CD4-positive, alpha-beta T cell treated with Interleukin-15 for 4 hours (primary cell): ENCODE measurements around the gene DENND6B.
A peak's percentile ranks its signal among the peaks of the same experiment; 100 is the strongest.

Experiments used
- DNase-seq: peaks from one replicate; pipeline ENCODE4 v3.0.0-alpha.2; 2020; ENCODE audit warnings: low spot score

The DENND6B gene

DNA sequence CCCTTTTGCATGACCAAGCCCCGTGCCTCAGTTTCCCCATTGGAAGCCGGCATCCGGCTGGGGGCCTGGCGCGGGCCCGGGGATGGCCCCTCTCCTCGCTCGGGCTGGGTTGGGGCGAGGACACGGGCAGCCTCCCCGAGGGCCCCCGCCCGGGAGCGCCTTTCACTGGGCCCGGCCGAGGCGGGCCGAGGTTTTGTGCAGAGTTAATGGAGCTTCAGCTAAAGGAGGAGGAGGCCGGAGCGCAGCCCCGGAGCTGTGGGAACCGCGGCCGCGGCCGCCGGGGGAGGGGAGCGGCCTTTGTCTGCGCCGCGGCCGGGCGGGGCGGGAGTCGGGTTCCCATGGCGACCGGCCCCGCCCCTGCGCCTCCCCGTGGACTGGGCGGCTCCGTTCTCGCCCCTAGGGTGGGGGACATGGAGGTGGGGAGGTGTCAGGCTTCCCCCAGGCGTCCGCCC, 55.3 kb downstream of the DENND6B start:
- peak; percentile 55 for DNase-seq

DNA sequence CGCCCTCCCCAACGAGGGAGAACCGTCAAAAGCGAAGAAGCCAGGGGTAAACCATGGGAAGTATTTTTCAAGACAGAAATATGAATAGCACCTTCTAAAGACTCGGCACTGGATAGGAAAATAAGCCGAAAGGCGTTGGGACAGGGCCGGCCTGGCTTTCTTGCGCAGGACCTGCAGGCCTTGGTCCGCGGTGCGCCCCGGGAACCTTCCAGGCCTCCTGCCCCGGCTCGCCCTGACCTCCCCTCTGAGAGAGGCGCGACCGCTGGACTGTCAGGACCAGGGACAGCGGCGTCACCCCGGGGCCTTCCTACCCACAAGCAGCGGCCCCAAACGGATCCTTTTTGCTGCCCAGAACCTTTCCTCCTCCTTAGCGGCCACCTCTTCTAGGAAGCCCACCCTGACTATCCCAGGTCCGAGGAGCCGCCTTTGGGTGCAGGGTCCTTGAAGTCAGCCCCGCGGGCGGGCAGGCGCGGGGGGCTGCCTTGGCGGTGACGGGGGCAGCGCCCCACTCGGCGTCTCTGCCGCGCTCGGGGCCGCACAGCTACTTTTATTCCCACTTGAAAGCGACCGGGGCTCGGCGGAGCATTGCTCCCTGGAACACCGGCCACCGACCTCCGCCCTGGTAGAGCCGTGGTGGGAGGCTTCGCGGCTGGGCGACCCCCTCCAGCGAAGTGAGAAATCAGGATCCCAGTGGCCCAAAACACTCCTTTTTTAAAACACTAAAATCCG, 56.0 kb downstream of the DENND6B start:
- peak; percentile 61 for DNase-seq

DNA sequence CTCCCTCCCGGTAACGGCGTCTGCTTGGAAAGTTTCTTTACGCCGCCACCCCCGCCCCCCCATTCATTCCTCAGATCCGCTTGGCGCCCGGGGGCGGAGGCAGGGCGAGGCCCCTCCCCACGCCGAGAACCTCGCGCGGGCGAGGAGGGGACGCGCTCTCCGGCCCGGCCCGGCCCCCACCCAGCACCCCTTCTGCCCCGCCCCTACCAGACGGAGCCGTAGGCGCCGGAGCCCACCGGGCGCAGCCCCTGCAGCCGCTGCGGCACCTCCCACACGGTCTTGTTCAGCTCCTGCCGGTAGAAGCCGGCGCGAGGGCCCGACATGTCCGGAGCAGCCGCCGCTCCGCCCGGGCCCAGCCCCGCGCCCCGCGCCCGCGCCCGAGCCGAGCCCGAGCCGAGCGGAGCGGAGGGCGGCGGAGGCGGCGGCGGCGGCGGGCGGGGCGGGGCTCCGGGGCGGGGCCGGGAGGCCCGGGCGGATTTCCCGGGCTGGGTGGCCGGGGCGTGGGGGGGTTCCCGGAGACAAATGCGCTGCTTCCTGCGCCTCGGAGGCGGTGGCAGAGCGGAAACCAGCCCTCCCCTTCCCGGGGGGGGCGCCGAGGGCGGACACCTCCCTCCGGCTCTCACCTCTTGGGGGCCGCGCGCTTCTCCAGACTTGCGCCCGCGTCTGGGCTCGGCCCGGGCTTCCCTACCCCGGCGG, 56.7 kb downstream of the DENND6B start, which contains the start of gene MAPK11:
TSS of gene MAPK11 (minus strand) at position 411 of the 696 bp plus-strand sequence. CDS start at position 323, 88 bp downstream.
- DNase-seq: peak; percentile 70

DNA sequence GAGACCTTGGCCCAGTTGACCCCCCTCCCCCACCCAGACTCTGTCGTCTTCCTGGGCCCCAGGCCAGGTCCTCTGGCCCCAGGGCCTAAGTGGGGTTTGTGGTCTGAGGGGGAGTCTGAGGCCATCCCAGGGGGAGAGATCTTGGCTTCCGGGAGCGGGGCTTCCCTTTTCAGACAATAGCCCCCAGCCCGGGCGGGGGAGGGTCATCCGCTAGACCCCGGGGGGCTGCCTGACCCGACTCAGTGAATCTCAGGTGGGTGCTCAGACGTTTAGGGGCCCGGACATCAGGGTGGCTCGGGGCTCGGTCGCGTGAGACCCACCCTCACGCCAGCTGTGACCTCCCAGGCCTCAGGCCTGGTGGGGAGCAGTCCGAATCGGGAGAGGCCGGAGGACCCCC, 57.2 kb downstream of the DENND6B start:
- no peak for DNase-seq

DNA sequence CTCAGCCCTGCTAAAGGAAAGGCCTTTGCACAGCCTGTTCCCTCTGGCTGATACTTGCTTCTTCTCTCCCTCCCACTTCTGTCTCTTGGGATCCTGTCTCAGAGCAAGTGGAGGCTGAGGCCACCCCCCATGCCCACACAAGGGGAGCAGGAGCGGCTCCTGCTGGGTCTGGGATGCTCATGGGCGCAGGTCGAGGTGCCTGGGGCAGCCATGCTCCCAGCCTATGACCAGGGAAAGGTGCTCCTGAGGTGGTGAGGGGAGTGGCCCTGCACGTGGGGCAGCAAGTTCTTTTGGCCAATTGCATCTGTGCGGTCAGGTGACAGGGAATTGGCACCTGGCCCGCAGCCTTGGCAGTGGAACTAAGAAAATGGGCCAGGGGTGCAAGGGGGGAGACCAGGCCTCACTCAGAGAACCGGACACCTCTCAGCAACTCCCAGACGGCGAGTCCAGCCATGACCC, 58.1 kb downstream of the DENND6B start:
- no peak for DNase-seq

DNA sequence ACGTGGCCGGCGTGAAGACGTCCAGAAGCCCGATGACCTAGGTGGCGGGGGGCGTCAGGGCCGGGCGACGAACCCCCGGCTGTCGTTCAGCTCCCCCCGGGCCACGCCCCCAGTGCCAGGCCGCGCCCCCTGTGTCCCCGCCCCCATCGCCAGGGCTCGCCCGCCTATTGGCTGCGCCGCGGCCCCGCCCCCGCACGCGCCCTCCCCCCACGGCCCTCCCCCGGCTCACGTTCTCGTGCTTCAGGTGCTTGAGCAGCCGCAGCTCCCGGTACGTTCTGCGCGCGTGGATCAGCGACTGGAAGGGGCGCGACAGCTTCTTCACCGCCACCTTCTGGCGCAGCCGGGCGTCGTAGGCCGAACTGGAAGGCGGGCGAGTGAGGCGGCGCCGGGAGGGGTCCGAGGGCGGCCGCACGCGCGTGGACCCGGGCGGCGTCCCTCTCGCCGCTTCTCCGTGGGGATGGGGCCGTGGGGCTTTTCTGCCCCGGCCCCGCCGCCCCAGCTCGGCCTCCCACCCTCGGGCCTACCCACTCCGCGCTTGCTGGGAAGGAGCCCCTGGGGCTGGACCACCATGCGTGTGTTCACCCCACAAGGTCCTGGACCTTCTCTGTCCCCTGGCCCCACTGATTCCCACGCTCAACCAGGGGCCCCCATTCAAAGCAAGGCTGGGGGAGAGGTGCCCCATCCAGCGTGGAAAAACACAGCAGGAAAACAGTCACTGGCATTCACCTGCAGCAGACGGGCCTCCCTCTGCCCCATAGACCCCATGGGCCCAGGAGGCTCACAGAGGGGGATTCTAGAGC, 59.0 kb downstream of the DENND6B start:
- peak; percentile 45 for DNase-seq

DNA sequence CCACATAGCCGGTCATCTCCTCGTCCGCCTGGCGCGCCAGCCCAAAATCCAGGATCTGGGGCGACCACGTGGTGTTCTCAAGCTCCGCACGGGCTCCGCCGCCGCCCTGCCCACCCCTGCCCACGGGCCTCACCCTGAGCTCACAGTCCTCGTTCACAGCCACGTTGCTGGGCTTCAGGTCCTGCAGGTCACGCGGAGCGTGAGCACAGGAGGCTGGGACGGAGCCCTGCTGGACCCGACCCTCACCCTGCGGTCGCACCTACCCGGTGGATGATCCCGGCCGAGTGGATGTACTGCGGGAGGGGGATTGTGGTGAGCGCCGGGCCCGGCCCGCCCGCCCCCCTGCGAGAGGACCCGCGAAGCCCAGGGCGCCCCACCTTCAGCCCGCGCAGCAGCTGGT, 59.8 kb downstream of the DENND6B start:
- DNase-seq: no peak

DNA sequence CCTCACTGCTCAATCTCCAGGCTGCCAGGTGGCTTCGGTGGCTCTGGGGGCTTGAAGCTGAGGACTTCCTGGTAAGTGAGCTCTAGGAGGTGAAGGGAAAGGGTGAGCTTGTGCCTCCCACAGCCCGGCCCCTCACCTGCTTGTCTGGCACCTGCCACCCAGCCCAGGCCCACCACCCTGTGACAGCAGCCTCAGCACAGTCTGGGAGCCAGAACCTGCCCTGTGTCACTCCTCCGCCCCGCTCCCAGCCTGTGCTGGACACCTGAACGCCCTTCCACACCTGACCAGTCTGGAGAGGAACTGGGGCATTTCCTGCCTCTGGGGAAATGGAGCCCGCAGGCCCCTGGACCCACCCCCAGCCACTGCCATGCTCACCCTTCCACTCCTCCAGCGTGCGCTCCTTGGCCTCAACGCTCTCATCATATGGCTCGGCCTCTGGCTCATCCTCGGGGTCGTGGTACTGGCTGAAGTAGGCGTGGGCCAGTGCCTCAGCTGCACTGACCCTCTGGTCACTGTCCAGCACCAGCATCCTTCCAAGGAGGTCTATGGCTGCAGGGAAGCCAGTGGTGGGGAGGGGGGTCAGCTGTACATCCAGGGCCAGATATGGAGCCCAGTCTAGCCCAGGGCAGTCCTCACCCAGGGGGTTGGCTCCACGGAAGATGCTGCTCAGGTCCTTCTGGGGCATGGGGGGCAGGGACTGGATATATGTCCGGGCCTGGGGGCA, 61.7 kb downstream of the DENND6B start:
- DNase-seq: no peak

DNA sequence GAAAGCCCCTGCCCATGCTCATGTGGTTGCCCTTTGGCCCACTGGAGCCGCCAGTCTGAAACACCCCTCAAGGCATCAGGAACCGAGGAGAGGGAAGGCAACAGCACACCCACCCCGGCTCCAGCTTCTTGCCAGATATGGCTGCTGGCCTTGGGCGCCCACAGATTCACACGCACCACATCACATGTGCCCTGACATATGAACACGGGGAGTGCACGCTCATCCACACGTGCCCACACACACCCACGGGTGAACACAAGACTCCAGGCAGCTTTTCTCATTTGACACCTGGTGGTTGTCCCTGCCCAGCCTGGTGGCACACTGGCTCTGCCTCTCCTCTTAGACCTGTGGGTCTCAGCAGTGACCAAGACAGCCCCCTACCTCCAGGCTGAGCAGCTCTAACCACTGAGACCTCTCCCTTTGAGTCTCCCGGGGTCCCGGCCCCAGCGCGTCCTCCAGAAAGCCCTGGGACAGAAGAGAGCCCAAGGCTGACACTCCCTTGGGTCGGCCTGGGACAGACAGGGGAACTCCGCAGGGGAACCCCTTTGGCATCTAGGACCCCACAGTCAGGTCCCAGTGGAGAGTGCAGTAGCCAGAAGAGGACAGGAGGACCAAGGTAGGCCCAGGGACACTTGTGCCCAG, 62.6 kb downstream of the DENND6B start:
- no peak for DNase-seq

DNA sequence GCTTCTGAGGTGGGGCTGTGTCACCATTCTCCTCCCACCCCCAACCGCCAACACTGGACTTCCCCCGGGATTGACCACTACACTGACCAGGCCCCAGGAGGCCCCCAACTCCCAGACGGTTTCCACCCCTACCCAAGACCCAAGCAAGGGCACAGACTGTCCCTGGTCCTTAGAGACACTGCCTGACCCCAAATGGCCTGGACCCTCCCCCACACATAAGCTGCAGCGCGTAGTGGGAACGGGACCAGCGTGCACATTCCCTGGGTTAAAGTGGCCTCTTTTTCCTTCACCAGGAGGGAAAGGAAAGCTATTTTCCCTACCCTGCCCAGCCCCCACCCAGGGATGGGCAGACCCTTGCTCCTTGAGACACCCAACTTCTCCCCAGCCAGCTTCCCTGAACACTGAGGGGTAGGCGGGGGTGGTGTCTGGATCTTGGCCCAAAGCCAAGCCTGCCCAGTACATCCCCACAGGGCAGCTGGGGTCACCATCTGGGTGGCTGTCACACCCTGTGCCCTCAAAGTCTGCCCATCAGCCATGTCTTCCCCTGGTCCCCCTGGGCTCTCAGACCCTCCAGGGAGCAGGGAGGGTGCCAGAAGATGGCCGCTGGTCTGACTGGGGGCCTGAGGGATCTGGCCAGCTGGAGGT, 63.7 kb downstream of the DENND6B start:
- DNase-seq: no peak

DNA sequence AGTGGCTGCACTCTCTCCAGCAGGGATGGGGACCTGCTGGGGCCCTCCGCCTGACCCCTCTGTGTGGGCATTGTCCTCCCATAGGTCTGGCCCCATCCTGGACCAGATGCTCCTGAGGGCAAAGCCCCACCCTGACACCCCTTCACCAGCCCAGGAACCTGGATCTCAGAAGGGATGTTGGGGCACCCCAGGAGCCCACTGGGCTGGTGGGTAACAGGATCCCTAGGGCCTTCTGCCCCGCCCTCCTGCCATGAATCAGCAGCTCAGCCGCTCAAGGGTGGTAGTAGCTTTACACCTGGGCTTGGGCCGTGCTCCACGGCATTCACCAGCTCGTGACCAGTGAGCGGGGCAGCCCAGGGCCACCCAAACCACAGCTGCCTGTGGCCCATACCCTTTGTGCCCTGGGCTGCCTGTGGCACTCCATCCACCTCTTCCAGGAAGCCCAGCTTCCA, 64.3 kb downstream of the DENND6B start:
- DNase-seq: no peak

DNA sequence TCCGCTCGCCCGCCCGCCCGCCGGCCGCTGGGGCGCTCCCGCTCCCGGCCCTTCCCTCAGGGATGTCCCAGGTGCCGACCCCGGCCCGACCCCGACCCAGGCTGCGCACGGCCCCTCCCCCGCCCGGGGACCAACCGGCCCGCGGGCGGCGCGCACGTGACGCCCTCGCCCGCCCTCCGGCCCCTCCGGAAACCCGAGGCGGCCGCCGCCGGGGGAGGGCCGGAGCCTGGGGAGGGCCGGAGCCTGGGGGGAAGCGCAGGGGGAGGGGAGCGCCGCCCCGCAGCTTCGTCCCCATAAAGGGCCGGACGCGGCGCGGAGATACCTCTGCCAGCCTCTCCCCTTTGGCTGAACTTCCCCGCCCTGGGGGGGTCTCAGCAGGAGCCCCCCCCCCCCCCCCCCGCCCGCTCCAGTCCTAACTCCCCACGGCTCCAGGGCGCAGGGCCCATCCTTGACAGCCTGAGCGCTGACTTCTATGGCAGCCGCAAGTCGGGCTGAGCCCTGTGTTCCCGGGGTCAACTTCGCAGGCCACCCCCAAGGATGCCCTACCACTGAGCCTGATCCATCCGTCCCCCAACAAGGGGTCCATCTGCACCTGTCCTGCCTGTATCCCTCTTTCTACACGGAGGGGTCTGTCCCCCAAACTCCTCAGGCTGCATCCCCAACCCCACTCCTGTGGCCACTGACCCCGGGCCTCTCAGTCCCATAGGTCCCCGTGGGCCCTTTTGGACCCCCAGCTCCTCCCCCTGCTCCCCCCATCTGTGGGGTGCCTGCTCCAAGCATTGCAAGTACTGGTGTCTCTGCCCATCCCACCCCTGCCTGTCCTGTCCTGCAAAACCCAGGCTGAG, 65.0 kb downstream of the DENND6B start, which contains the start of gene MAPK12:
TSS of gene MAPK12 (minus strand) at position 69 of the 845 bp plus-strand sequence. CDS start 174 bp downstream, outside the sequence.
- DNase-seq: no peak

DNA sequence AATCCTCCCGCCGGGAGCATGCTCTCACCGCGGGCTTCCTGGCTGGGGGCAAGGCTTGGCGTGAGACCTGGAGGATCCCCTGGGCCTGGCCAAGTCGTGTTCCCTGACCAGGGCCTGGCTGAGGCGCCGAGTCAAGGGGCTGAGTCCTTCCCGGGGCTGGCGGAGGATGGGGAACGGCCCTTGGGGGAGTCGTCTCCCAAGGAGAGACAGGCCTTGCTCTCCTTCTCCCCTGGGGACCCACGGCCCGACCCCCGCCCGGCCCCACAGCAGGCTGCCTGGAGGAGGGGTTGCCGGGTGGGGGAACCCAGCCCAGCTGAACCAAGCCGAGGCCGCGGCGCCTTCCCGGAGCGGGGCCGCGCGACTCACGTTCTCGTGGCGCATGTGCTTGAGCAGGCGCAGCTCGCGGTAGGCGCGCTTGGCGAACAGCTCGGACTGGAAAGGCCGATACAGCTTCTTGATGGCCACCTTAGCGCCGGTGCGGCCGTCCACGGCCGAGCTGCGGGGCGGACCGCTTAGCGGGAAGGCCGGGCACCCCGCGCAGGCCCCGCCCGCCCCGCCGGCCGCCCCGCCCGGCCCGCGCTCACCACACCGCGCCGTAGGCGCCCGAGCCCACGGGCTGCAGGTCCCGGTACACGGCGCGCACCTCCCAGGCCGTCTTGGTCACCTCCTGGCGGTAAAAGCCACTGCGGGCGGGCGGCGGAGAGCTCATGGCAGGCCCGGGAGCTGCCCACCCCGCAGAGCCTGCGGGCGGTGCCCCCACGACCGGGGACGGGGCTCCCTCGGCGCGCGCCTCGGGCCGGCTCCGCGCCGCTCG, 65.8 kb downstream of the DENND6B start:
- no peak for DNase-seq

DNA sequence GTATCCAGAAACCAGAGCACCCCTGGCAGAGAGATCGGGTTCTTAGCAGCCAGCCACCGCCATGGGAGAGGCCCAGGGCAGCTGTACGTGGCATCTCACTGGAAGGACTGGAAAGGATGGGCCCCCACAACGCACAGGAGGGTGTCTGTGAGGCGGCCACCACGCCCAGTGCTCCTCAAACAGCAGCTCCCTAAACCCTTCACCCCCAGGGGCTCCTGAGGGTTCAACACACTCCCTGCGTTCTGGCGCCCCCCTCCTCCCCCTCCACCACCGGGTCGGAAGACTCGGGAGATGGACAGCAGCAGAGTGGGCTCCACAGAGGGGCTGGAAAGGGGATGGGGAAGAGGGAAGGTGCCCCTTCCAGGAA, 66.4 kb downstream of the DENND6B start:
- DNase-seq: no peak

DNA sequence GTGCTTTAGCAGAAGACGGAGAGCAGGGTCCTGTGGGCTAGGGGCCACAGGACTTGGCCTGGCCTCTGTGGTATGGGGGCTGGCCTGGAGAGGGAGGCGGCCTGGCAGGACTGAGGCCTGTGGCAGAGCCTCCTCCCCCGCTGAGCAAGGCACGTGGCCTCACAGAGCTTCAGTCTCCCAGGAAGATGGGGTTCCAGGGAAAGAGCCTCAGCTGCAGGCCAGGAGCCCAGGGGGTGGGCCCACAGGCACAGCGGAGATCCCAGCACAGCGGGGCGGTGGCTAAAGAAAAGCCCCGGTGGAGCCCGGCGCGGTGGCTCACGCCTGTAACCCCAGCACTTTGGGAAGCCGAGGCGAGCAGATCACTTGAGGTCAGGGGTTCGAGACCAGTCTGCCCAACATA, 67.5 kb downstream of the DENND6B start:
- no peak for DNase-seq
